HL-60 (cell line): ENCODE measurements around the gene SLC22A2.

Source experiments
- DNase-seq, 2 experiments: peaks; one replicate each; pipeline ENCODE4 v3.0.0-alpha.2; 2010 to 2020; ENCODE audit warnings: low read depth in 1 of 2, low spot score in 1 of 2
- H3K27ac ChIP-seq: fragments of 250-450 bp; sonication (Bioruptor Pico); replicated peaks from 2 replicates; pipeline ENCODE4 v1.5.1; 2020; ENCODE audit warnings: mild to moderate bottlenecking, moderate library complexity
- H3K27me3 ChIP-seq: fragments of 250-450 bp; sonication (Bioruptor Pico); 2 replicates; pipeline ENCODE4 v1.5.1; 2021; ENCODE audit warnings: mild to moderate bottlenecking, moderate library complexity; ENCODE audit not compliant: insufficient read depth, poor library complexity, severe bottlenecking
- H3K4me3 ChIP-seq: replicated peaks from 2 replicates; pipeline ENCODE4 v1.5.1; 2011; ENCODE audit warnings: mild to moderate bottlenecking, control low read depth, low read length; ENCODE audit not compliant: insufficient read depth
- GABPA ChIP-seq: IDR thresholded peaks from 2 replicates; pipeline ENCODE4 v1.6.1; 2012; ENCODE audit warnings: low read depth
- POLR2AphosphoS5 ChIP-seq: IDR thresholded peaks from 2 replicates; pipeline ENCODE4 v1.6.1; 2012; ENCODE audit warnings: low read depth
- SPI1 ChIP-seq: IDR thresholded peaks from 2 replicates; pipeline ENCODE4 v1.6.1; 2012; ENCODE audit warnings: low read depth, mild to moderate bottlenecking, borderline replicate concordance
- TF ChIP-seq, protein P1 (sequence below): IDR thresholded peaks from 2 replicates; pipeline ENCODE4 v1.6.1; 2012; ENCODE audit warnings: low read depth; ENCODE audit not compliant: insufficient replicate concordance
- TF ChIP-seq, protein P2 (sequence below): IDR thresholded peaks from one replicate; pipeline ENCODE4 v1.5.1; 2011; ENCODE audit warnings: low read length, control low read depth, inconsistent platforms; ENCODE audit not compliant: insufficient read depth

SLC22A2 gene

DNA sequence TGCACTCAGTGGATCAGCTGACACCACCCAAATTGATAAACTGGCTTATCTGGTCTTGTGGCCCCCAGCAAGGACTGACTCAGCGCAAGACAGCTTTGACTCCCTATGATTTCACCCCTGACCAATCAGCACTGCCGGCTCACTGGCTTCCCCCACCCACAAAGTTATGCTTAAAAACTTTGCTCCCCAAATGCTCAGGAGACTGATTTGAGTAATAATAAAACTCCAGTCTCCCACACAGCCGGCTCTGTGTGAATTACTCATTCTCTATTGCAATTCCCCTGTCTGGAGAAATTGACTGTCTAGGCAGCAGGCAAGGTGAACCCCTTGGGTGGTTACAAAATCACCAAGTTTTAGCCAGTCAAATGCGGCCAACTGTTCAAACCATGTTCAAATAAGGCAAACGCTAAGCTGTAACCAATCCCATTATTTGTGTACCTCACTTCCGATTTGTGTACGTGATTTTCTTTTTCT, 32.5 kb downstream of the SLC22A2 start:
- TF ChIP-seq, protein P1, sequence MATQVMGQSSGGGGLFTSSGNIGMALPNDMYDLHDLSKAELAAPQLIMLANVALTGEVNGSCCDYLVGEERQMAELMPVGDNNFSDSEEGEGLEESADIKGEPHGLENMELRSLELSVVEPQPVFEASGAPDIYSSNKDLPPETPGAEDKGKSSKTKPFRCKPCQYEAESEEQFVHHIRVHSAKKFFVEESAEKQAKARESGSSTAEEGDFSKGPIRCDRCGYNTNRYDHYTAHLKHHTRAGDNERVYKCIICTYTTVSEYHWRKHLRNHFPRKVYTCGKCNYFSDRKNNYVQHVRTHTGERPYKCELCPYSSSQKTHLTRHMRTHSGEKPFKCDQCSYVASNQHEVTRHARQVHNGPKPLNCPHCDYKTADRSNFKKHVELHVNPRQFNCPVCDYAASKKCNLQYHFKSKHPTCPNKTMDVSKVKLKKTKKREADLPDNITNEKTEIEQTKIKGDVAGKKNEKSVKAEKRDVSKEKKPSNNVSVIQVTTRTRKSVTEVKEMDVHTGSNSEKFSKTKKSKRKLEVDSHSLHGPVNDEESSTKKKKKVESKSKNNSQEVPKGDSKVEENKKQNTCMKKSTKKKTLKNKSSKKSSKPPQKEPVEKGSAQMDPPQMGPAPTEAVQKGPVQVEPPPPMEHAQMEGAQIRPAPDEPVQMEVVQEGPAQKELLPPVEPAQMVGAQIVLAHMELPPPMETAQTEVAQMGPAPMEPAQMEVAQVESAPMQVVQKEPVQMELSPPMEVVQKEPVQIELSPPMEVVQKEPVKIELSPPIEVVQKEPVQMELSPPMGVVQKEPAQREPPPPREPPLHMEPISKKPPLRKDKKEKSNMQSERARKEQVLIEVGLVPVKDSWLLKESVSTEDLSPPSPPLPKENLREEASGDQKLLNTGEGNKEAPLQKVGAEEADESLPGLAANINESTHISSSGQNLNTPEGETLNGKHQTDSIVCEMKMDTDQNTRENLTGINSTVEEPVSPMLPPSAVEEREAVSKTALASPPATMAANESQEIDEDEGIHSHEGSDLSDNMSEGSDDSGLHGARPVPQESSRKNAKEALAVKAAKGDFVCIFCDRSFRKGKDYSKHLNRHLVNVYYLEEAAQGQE: no peak
- TF ChIP-seq GABPA (no peak), POLR2AphosphoS5 (no peak), SPI1 (no peak)
- TF ChIP-seq, protein P2, sequence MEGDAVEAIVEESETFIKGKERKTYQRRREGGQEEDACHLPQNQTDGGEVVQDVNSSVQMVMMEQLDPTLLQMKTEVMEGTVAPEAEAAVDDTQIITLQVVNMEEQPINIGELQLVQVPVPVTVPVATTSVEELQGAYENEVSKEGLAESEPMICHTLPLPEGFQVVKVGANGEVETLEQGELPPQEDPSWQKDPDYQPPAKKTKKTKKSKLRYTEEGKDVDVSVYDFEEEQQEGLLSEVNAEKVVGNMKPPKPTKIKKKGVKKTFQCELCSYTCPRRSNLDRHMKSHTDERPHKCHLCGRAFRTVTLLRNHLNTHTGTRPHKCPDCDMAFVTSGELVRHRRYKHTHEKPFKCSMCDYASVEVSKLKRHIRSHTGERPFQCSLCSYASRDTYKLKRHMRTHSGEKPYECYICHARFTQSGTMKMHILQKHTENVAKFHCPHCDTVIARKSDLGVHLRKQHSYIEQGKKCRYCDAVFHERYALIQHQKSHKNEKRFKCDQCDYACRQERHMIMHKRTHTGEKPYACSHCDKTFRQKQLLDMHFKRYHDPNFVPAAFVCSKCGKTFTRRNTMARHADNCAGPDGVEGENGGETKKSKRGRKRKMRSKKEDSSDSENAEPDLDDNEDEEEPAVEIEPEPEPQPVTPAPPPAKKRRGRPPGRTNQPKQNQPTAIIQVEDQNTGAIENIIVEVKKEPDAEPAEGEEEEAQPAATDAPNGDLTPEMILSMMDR: no peak
- peaks cover 5% of the 10 kb centered on the region for H3K27me3 ChIP-seq
- no peak for DNase-seq
- no peak overlapping the region for H3K27ac ChIP-seq
- no peak overlapping the region for H3K4me3 ChIP-seq

DNA sequence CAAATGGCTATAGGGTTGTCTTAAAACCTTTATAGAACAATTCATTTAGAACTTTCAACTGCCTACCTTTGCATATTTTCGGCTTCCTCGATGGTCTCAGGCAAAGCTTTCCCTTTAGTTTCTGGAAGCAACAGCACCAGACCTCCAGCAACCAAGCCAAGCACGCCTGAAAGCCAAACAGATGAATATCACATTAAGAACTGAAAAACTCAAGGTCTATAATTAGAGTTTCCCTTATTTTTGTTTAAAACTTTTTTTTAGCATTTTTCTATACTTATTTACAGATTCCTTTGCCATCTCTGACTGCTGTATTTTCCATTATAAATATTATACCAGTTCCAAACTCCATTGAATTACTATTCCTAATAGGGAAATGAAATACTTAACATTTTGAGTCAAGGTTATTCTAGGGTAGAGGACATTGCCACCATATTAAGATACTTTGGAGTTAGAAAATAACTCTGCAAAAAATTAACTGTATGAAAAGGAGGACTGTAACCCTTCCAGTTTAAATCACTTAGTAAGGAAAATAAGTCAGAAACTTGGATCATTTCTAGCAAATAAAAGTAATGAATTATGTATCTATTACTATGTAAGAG, 33.9 kb downstream of the SLC22A2 start:
- no peak for DNase-seq
- no peak for TF ChIP-seq POLR2AphosphoS5
- TF ChIP-seq SPI1: no peak
- TF ChIP-seq, protein P2: no peak
- no peak for TF ChIP-seq GABPA
- TF ChIP-seq, protein P1: no peak
- Histone ChIP-seq H3K27me3 (peaks cover 5% of the 10 kb centered on the region), H3K27ac (no peak overlapping the region), H3K4me3 (no peak overlapping the region)

DNA sequence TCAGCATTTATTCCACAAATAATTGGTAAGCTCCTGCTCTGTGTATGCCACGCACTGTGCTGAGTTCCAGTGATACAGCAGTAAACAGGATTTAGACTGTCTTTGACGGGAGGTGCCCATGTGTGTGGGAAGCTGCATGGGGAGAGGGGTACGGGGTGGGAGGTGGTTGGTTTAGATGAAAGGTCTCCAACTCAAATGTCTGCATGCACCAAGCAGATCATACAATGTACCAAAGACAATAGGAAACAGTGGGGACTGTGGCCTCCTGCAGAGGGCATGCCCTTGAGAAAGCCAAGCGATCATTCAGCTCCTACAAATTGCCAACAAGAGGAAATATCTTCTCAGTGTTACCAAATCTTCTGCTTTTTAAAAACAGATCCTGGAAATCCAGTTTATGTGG, 36.1 kb downstream of the SLC22A2 start:
- DNase-seq: no peak
- TF ChIP-seq SPI1: no peak
- no peak for TF ChIP-seq POLR2AphosphoS5
- no peak for TF ChIP-seq GABPA
- TF ChIP-seq, protein P1: no peak
- TF ChIP-seq, protein P2: no peak

More for the DNA sequence above, 36.1 kb downstream of the SLC22A2 start:
- H3K27me3 ChIP-seq: peaks cover 5% of the 10 kb centered on the region
- no peak overlapping the region for H3K27ac ChIP-seq
- no peak overlapping the region for H3K4me3 ChIP-seq
